Sciatic nerve (tissue), 2 donors: ENCODE results near the gene TMEM231. TPM values are rescaled to one million over a fixed set of nuclear protein-coding genes. Genes with fewer than 3 reads are reported as not detected.
"Not testable (repeated sequence)": the region's sequence is repeated elsewhere in the genome, so short reads cannot be mapped to it uniquely, and the experiment has no call there.

Experiments used
- ATAC-seq: fragments of 200-7000 bp; cut with Tn5 transposase; one replicate; pipeline ENCODE4 v1.9.1; 2020; ENCODE audit warnings: mild to moderate bottlenecking, moderate library complexity
- DNase-seq: peaks from one replicate; pipeline ENCODE4 v3.0.0-alpha.2; 2020; ENCODE audit warnings: low spot score
- intact Hi-C: fragments of 100-400 bp; cut with DNase I; formaldehyde crosslinking; loops from one replicate; pipeline ENCODE4 v1.14.2; 2022
- total RNA-seq: library from RNA; stranded (reverse); fragmentation: NEBNext Ultra II Directional; extraction: Animal tissue kit (Norgen Biotek cat#: 25700); gene quantifications from one replicate; pipeline ENCODE4 v1.2.1, GENCODE V29; 2021
- donor health status: DM: no; HTN: no; CAD: no.
- donor health status: DM: no; HTN: no; CAD: no.

TMEM231 gene
- total RNA-seq, 1 donor from 2014 or later = 13.7 TPM

DNA sequence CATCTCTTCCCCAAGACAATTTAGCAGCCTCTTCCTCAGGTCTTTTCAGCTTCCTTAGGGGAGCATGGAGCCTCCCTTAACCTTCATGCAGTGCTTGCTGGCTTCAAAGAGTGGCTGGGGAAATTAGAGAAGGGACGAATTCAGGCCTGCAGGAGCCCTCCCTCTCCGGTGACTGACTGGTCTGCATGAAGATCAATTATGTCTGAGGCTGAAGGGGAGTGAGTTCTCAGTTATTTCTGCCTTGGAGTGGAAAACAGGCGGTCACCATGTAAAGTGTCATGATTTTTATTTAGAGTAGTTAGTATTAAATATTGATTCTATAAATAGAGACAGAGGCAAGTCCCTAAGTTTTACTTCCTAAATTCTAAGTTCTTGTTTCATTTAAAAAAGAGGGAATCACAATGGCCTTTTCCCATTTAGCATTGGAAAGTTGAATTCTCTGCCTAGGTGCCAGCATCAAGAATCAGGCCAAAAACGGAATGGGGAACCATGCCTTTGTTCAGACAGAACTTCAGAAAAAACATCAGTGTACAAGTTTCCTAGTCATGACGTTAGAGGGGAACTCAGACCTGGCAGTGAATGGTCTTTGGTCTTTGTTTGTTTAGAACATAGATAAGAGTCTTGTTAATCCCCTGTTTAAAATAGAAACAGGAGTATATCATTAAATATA is 14.5 kb upstream of the TMEM231 start:
- DNase-seq (no peak), ATAC-seq (no peak)
- intact Hi-C loops = no loop called here

DNA sequence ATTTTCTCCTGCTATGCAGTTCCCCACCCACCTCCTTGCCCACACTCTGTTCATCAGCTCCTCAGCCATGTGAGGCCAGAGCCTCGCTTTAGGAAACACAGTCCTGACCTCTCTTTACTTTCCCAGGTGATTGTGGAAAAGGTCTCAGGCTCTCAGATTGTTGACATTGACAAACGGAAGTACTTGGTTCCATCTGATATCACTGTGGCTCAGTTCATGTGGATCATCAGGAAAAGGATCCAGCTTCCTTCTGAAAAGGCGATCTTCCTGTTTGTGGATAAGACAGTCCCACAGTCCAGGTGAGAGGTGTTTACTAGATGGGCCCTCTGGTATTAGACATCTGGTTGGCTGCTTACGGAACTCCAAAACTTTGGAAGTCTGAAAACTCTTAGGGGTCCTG is 11.9 kb upstream of the TMEM231 start:
- intact Hi-C loops = no loop called here

DNA sequence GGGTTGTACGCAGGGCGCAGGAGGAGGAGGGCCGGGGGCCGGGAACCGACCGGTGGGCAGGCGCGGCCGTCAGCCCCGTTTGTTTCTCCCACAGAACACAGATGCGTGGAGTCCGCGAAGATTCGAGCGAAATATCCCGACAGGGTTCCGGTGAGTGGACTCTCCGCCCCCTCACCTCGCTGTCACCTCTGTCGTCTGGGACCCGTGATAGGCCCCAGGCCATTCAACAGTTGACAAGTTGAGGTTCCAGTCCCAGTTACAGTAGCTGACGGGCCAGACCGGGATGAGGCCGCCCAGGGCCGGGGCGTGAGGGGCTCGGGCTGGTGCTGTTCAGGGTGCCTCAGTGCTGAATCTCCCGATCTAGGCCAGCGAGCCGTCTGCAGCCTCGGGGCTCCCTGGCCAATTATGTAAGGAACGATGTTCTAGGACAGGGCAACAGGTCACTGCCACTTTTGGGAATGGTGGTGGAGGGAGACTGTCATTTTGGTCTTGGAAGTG is 10.8 kb upstream of the TMEM231 start:
- DNase-seq (no peak), ATAC-seq (peak; percentile 25)
- intact Hi-C loops = no loop called here

More for the DNA sequence above, 11.9 kb upstream of the TMEM231 start:
- ATAC-seq = no peak
- DNase-seq = no peak

DNA sequence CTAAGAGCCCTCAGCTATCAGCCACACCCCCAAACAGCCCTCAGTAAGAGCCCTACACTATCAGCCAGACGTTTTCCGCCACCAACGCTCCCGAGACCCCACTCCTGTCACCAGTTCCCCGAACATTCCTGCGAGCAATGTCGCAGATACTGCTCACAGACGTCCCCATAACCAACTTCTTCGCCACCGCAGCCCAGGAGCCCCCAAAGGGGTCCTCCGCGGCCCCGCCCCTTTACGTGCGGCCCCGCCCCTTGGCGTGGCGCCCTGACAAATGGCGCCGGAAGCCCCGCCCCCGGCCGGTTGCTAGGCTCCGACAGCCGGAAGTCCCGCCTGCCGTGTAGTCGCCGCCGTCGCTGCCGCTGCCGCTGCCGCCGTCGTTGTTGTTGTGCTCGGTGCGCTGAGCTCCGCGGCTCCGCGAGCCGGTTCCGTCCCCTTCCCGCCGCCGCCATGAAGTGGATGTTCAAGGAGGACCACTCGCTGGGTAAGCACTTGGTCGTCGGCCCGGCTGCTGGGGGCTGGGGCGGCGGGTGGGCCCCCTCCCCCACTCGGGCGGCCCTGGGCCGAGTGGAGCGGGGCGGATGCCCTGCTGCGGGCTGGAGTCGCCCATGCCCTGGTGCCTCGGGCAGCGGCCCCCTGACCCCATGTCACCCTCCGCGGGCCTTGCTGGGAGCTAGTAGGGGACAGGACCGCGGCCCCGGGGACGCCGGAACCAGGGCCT is 10.1 kb upstream of the TMEM231 start, which contains the start of gene GABARAPL2:
Gene GABARAPL2, plus strand, starts transcription at position 340 of the 718 bp plus-strand sequence. Its CDS starts 108 bp downstream, at position 448.
- DNase-seq (peak; percentile 93), ATAC-seq (peak; percentile 96)
- intact Hi-C loops = no loop called here

DNA sequence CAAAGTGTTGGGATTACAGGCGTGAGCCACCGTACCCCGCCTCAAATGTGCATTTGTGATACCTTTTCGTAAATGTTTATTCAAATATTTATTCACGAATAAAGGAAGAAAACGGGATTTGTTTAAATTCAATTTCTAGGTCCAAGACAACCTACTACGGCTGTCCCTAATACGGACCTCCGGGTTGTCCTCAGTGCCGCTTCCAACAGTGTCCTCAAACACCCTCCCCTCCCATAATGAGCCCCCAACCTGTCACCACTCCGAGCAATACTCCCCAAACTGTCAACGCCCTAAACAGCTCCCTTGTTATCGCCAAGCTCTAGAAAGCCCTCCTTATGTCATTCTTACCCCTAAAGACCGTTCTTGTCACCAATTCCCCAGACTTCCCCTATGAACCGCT is 9.6 kb upstream of the TMEM231 start:
- no peak for DNase-seq
- ATAC-seq = no peak
- intact Hi-C loops = no loop called here

DNA sequence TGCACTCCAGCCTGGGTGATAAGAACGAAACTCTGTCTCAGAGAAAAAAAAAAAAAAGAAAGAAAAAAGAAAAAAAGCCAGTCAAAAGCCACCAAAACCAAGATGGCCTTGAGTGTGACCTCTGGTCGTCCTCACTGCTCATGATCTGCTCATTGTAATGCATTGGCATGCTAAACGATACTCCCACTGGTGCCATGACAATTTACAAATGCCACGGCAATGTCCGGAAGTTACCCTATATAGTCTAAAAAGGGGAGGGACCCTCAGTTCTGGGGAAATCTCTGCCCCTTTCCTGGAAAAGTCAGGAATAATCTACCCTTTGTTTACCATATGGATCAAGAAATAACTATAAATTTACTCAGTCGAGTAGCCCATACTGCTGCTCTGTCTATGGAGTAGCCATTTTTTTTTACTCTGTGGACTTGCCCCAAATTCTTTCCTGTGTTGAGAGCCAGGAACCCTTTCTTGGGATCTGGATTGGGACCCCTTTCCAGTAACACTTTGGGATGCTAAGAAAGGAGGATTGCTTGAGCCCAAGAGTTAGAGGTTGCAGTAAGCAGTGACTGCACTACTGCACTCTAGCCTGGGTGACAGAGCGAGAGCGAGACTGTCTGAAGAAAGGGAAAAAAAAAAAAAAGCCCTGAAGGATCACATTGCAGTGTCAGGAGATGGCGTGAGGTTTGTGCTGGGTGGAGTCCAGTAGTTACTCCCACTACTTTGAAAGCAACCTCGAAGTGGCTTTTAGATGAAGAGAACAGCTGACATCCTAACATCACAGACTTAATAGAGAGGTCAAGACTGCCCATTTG is 3.7 kb upstream of the TMEM231 start:
- ATAC-seq (no peak), DNase-seq (no peak)
- intact Hi-C loops = no loop called here

DNA sequence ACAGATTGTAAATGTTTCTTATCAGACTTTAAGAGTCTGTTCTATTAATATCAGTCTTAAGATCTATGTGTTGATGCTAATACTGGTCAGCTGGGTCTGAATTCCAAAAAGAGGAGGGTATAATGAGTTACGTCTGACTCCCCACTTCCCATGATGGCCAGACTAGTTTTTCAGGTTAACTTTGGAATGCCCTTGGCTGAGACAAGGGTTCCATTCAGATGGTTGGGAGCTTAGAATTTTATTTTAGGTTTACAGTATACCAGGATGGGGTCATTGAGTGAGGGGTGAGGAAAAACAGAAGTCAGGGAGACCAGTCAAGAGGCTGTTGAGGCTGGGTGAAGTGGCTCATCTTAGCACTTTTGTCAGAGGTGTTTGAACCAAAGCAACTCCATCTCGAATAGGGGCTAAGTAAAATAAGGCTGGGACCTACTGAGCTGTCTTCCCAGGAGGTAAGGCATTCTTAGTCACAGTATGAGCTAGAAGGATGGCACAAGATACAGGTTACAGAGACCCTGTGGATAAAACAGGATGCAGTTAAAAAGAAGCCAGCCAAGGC is 2.9 kb upstream of the TMEM231 start:
- ATAC-seq (no peak), DNase-seq (no peak)
- intact Hi-C loops = no loop called here

DNA sequence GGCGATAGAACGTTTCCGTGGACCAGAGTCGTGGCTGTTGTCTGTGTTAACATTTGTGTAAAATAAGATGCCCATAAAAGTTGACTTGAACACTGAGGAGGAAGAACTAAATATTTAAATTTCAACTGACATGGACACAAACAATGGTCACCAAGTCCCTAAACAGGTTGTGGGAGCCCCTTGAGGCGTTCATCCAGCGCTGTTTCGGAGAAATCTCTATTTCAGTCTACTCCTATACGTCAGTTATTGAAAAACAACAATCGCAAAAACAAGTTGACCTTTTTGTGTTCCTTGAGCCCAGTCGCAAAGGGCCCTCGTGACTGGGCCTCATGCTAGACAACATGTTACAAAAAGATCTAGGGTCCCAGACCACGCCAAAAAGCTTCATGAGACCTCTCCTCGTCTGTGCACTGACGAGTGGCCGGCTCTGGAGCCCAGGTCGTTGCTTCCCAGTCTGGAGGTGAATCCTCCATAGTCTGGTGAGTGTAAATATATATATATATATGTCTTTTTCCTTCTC is 439 bp upstream of the TMEM231 start:
- ATAC-seq (no peak), DNase-seq (no peak)
- intact Hi-C loops = no loop called here

DNA sequence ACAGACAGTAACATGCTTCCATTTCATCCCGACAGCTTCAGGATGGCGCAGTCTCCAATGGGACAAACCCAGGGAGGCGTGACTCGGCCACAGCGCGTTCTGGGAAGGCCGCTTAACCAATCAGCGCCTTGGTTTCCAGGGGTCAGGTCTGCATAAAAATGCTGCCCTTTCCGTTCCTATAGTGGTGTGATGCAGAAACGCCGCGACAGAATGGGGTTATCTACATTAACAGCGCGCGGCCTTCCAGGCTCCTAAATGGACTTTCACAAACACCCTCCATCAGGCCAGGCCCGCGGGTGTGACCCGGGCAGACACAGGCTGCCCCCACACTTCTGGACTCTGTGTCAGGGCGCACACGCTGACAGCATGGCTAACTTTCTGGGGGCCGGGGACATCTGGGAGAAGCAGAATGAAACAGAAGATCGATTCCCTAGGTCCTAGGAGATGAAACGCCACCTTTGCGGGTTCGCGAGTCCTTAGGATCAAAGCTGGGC is 792 bp downstream of the TMEM231 start:
- intact Hi-C loops = no loop called here
- DNase-seq (peak; percentile 85), ATAC-seq (peak; percentile 79)

DNA sequence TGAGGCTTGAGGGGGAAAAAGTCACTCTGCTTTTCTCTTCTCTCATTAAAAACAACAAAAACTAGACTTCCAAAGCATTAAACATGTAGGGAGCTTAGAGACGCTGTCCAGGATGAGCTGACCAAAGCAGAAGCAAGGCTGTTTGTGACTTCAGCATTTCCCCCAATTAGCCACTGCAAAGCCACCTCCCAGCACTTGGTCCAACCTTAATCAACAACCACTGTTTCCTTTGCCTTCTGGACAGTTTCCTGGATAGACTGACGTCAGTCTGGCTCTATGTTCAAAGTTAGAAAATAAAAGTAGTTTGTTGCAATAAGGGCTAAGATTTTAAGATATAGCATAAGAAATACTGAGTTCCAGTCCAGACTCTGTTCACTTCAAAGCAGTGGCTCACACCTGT is 3.1 kb downstream of the TMEM231 start:
- intact Hi-C loops = no loop called here
- DNase-seq (no peak), ATAC-seq (no peak)

DNA sequence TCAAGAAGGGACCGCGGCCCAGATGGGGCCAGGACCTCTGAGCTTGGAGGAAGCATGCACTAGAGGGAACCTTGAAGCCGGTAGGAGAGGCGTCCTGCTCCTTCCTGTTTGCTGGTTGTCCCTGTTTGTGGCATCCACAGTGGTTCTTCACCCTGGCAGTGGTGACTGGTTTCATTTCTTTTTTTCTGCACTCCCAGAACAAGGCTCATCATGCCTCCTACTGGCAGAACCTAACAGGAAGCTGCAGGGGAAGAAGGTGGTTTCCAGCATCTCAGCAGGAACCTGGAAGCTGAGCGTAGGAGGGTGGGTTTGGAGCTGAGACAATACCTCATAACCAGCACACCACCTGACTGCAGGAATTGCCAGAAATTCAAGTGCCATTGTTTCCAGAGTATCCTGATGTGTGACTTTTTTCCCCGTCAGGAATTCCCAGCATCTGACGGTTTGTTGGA is 5.8 kb downstream of the TMEM231 start:
- ATAC-seq = peak; percentile 39
- DNase-seq = no peak
- intact Hi-C loops = no loop called here

DNA sequence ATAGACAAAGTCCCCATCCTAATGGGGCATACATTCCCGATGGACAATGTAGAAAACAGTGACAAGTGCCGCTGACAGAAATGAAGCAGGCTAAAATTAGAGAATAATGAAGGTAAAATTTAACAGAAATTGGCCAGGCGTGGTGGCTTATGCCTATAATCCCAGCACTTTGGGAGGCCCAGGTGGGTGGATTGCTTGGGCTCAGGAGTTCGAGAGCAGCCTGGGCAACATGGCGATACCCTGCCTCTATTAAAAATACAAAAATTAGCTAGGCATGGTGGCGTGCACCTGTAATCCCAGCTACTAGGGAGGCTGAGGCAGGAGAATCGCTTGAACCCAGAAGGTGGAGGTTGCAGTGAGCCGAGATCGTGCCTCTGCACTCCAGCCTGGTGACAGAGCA is 7.6 kb downstream of the TMEM231 start:
- intact Hi-C loops, ATAC-seq, DNase-seq: not testable (repeated sequence)

DNA sequence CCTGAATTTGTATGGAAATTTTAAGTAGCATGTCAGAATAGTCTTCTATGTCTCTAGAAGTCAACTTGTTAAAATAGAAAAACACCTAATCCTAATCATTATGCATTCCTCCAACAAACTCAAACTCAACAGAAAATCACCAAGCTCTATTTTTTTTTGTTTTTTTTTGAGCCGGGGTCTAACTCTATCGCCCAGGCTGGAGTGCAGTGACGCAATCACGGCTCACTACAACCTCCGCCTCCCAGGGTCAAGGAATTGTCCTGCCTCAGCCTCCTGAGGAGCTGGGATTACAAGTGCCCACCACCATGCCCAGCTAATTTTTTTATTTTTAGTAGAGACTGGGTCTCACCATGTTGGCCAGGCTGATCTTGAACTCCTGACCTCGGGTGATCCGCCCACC is 9.8 kb downstream of the TMEM231 start:
- DNase-seq = no peak
- ATAC-seq = no peak
- intact Hi-C loops = no loop called here

DNA sequence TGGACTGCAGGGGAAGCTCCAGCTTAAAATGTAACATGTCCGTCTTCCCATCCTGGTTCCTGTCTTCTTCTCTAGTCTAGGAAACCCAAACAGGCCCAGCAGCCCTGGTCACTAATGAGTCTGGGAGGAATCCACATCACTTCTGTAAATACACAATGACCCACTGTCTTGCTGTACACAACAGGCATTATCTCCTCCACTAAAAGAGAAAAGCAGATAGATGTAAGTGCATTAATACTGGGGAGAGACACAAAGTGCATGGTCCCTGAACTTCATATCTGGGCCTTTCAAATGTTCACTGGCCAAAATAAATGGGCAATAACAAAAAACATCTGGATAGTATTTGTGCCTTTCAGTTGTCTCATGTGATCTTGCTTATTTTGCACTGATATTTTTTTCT is 10.2 kb downstream of the TMEM231 start:
- intact Hi-C loops, ATAC-seq, DNase-seq: not testable (repeated sequence)

DNA sequence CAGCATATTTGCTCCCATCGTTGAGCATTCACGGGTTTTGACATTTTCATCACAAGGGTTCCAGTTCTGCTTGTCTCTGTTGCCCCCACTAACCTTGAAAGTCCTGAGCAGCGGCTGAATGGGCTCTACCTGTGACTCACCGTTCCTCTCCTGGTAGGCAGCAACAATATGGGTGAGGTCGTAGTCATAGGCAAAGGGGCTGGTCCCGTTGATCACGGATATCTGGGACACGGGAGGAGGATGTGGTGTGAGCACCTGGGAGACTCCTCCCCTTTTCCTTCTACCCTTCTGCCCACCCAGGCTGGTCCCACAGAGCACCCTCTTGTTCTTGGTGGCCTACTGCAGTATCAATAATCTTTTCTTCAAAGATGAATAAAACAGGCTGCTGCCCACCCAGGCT is 13.6 kb downstream of the TMEM231 start:
- ATAC-seq, intact Hi-C loops, DNase-seq: not testable (repeated sequence)

DNA sequence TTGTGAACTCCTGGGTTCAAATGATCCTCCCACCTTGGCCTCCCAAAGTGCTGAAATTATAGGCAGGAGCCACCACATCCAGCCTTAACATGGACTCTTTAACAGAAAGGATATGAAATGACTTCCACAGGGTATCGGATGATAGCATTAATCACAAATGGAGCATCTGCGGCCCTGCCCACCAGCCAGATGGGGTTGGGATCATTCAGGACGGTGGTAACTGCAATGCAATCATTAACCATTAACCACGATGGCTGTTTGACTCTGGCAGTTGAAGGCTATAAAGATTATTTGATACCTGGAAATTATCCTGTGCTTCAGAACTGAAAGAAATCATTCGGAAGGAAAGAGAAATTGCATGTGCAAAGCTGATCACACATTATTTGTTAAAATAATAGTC is 14.8 kb downstream of the TMEM231 start:
- DNase-seq (no peak), ATAC-seq (no peak)
- intact Hi-C loops = no loop called here

DNA sequence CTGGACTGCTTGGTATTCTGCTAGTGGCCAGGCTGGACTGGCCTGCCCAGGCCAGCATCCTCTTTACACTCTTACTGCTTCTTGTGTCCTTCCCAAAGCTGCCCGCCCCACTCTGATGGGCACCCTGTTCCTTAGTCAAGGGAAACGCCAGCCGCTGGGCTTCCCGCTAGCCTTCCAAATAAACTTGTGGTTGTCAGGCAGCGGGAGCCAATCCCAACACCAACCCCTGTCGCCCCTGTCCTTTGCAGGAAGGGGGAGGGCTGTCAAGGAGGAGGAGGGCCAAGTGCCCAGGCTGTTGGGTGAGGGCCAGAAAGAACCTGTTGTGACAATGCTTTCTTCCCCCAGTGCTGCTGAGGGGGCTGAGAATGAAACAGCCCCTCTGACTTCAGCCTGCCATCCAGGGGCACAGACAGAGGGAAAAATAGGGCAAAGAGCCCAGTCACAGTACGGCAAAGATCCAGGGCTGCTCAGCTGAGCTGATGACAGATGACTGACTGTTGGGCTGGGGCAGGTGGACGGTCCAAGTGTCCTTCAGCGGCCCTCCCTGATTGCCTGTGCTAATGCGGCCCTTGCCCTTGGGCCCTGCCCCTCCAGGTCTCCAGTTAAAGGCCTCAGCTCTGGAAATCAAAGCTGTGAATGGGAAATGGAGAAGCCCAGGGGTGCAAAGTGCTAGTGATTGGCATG is 17.0 kb downstream of the TMEM231 start:
- ATAC-seq, intact Hi-C loops: not testable (repeated sequence)

DNA sequence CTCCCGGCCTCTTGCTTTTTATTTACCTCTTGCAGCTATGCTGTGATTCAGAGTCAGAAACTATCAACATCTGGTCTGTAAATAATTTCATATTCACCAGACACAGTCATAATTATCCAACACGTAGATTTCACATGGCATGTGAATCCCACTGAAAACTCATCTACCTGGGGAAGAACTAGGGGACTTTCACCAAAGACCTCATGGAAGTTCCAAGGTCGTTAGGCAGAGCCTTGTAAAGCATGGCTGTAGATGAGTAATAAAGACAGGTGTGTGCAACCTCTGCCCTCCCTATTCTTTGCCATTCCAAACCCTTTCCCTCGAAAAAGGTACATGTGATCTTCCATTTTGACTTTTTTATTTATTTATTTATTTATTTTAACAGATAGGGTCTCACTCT is 18.3 kb downstream of the TMEM231 start:
- DNase-seq (no peak), ATAC-seq (no peak)
- intact Hi-C loops = no loop called here

More for the DNA sequence above, 17.0 kb downstream of the TMEM231 start:
- DNase-seq = not testable (repeated sequence)
